Kidney epithelial cell (primary cell): ENCODE results near the gene TMEM200C. TPM values are rescaled to one million over a fixed set of nuclear protein-coding genes. Genes with fewer than 3 reads are reported as not detected.

ENCODE experiments used
- DNase-seq: peaks from one replicate; pipeline ENCODE4 v3.0.0-alpha.2; 2010; ENCODE audit warnings: low read depth
- H3K27me3 ChIP-seq: 2 replicates; pipeline ENCODE4 v1.6.0; 2011; ENCODE audit warnings: low read length; ENCODE audit not compliant: control insufficient read depth, insufficient read depth
- H3K36me3 ChIP-seq: 2 replicates; pipeline ENCODE4 v1.5.1; 2011; ENCODE audit warnings: low read length; ENCODE audit not compliant: control insufficient read depth, insufficient read depth
- H3K4me3 ChIP-seq: 2 replicates; pipeline ENCODE4 v1.5.1; 2011; ENCODE audit warnings: low read depth, mild to moderate bottlenecking, control low read depth, low read length
- CTCF ChIP-seq: IDR thresholded peaks from 2 replicates; pipeline ENCODE4 v1.5.1; 2011; ENCODE audit warnings: mild to moderate bottlenecking, moderate library complexity, low read length, control low read depth, inconsistent platforms; ENCODE audit not compliant: insufficient read depth, poor library complexity, severe bottlenecking
- total RNA-seq: library from RNA; depleted of rRNA; stranded (reverse); fragments of >200 nt; gene quantifications from 2 replicates; pipeline ENCODE4 v1.2.3, GENCODE V29; 2015

Gene TMEM200C
- total RNA-seq, 1 donor from 2014 or later, result 4.9 TPM

GRCh38 chr18:5939801-5940667 is 44.7 kb upstream of the TMEM200C start:
- no peak for TF ChIP-seq CTCF
- DNase-seq, result no peak
- no peak overlapping the region for H3K4me3 ChIP-seq
- no peaks in the 10 kb centered on the region for H3K27me3 ChIP-seq
- H3K36me3 ChIP-seq, result no peaks in the 10 kb centered on the region

- no peak for DNase-seq
- no peaks in the 10 kb centered on the region for H3K36me3 ChIP-seq
- no peaks in the 10 kb centered on the region for H3K27me3 ChIP-seq
- H3K4me3 ChIP-seq, result no peak overlapping the region
- TF ChIP-seq CTCF, result no peak
Measured at GRCh38 chr18:5937795-5938194, 42.5 kb upstream of the TMEM200C start.

DNA sequence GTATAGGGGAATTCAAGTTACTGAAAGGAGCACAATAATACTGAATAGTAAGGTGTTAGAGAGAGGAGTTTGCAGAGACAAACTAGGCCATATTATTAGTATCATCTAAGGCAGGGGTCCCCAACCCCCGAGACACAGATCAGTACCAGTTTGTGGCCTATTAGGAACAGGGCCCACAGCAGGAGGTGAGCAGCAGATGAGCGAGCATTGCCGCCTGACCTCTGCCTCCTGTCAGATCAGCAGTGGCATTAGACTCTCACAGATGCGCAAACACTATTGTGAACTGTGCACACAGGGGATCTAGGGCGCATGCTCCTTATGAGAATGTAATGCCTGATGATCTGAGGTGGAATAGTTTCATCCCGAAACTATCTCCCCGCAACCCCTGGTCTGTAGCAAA is 41.8 kb upstream of the TMEM200C start:
- H3K27me3 ChIP-seq, result no peaks in the 10 kb centered on the region
- no peak for TF ChIP-seq CTCF
- H3K36me3 ChIP-seq, result no peaks in the 10 kb centered on the region
- H3K4me3 ChIP-seq, result no peak overlapping the region
- DNase-seq, result no peak

DNA sequence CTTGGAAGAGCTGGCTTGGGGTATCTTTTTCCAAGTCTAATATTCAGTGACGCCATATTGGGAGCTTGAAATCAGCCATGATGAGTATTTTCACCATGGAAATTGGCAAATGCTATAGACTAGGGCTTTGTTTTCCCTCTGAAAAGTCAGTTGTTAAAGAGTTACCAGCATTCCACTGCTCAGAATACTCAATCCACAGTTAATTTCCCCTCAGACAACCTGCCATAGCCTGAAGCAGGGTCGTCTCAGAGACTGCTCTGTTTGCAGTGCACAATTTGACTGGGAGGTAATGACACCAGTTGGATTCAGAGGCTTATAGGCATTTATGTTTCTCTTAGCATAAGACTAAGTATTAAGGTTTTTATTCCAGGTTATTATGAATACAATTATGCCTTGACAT is 35.5 kb upstream of the TMEM200C start:
- no peak overlapping the region for H3K4me3 ChIP-seq
- TF ChIP-seq CTCF, result no peak
- no peaks in the 10 kb centered on the region for H3K36me3 ChIP-seq
- no peaks in the 10 kb centered on the region for H3K27me3 ChIP-seq
- no peak for DNase-seq

GRCh38 chr18:5918205-5918858 is 23.0 kb upstream of the TMEM200C start:
- H3K4me3 ChIP-seq, result no peak overlapping the region
- no peak for TF ChIP-seq CTCF
- no peaks in the 10 kb centered on the region for H3K27me3 ChIP-seq
- DNase-seq, result no peak
- no peaks in the 10 kb centered on the region for H3K36me3 ChIP-seq
